Activated CD4-positive, alpha-beta T cell treated with anti-CD3 and anti-CD28 coated beads, Interleukin-2, amount 50 U/mL, for 1 hour (primary cell): ENCODE measurements around the gene VPS18.

Source experiments
- DNase-seq: peaks from one replicate; pipeline ENCODE4 v3.0.0-alpha.2; 2020

The VPS18 gene

DNA sequence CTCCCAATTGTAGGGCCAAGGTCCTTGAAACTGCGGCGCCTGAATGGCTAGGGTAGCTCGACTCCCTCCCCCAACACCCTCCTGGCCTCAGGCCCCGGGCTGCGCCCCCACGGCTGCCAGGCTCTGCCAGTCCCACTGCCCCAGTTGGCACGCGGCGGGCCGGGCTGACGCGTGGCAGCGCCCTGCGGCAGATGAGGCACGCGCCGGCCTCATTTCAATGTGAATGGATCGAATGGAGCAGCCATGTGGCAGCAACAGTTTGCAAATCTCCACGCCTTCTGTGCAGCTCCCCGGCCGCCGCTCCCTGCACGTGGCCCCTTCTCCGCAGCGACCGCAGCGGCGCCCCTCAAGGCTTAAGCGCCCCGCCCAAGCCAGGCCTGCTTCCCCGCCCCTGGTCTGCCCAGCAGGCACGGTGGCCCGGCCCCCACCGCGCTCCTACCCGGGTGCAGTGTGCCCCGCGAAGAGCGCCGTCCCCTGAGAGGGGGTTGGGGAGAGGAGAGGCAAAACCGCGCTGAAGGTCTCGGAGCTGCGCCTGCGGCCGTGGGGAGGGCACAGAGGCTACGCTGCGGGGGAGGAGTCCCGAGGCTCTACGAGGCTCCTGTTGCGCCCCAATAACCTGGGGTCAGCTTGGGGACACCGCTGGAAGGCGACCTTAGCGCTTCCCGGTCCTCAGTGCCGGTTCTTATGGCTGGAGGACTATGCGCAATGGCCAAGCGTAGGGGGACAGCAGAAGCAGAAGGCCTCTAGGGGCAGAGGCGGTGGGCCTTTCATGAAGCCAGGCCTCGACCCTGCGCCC is 31.8 kb downstream of the VPS18 start:
- no peak for DNase-seq

DNA sequence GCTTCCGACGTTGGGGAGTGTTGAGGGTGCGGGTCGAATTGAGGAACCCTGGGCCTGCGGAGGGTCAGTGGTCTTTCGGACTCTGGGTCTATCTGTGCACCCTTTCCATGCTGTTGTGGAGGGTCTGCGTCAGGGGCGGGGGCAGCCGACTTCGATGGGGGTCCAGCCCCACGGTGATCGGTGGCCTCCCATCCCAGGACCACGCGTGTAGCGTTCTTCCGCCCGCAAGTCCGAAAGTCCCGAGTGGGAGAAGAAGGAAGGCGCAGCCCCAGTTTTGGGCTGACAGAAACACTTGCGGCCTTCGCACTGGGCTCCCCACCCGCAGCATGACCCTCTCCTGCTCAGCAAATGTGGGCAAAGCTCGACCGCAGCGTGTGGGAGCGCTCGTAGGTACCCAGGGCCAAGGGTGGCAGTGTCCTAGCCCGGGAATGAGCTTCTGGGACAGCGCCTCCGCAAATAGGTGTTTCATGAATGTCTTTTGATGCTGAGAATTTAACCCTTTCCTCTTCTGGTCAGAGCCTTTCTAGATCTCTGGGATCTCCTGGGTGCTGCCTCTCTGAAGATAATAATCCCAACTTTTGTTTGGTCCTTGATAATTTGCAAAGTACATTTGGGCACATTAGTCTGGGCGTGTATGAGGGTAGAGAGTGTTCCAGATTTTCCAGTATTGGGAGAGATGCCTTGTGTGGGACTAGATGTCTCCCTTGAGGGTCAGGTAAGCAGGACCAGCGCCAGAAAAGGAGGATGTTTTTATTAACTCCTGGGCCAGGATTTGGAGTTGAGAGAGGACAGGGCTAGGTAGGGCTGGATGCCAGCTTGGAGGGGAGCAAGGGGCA is 32.6 kb downstream of the VPS18 start:
- no peak for DNase-seq

GRCh38 chr15:40927495-40927872 is 33.2 kb downstream of the VPS18 start:
- no peak for DNase-seq

DNA sequence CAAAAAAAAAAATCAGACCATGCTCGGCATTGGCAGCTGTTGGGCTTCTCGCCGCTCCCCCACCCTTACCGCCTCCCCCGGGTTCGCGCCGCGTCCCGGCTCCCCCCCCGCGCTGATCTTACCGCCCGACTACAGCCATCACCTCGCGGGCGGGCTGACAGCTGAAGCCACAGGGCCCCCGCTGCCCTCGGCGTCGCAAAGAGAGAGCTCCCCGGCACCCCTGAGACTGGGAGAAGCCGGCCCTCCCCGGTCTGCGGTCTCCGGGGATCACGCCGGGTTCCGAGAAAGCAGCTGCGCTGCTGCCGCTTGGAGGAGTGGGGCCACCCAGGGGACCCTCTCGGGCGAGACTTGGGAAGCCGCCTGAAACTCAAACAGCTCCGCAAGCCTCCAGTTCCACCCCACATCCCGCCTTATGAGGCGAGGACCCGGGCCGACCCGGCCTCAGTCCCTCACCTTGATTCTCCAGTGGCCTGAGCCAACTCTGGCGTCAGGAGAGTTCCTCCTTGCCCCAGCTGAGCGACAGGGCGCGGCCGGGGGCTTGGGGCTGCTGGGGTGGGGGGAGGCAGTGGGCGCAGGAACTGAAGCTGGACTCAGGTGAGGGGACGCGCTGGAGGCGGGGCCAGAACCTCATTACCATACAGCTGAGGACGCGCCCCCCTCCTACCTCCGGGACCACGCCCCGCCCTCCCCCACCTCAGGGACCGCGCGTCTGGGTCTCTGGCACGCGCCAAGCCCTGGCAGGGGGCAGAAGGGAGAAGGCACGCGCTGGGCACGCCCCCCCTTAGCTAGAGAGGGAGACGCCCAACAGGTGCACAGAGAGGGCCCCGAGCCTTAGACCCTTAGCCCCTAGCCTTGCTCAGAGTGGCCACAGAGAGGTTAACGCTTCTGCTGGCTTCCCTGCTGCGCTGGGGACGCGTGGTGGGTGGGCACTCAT is 33.9 kb downstream of the VPS18 start:
- DNase-seq = no peak

DNA sequence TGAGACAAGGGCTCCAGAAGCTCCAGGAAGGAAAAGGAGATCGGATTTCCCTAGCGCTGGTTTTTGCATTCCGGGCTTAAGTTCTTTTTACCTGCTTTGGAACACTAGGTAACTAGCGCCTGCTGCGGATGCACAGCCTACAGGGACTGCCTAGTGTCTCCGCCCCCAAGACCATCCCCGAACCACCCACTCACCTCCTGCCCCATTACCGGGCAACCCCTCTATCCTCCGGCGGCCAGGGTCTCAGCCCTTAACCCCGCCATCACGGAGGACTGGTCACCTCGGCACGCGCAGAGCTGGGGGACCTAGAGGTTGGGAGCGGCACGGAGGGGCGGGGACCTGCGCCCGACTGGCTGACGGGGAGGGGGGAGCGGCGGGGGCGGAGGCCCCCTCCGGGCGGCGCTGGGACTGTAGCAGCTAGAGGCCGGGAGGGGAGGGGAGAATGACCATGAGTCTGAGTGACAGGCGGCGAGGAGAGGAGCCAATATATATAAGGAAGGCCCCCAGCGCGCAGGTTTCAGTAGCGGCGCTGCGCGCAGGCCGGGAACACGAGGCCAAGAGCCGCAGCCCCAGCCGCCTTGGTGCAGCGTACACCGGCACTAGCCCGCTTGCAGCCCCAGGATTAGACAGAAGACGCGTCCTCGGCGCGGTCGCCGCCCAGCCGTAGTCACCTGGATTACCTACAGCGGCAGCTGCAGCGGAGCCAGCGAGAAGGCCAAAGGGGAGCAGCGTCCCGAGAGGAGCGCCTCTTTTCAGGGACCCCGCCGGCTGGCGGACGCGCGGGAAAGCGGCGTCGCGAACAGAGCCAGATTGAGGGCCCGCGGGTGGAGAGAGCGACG is 34.8 kb downstream of the VPS18 start, which contains the start of gene DLL4:
Gene DLL4, plus strand, starts transcription at position 520 of the 839 bp plus-strand sequence. CDS start 329 bp downstream, outside the sequence.
- DNase-seq = peak; percentile 35

DNA sequence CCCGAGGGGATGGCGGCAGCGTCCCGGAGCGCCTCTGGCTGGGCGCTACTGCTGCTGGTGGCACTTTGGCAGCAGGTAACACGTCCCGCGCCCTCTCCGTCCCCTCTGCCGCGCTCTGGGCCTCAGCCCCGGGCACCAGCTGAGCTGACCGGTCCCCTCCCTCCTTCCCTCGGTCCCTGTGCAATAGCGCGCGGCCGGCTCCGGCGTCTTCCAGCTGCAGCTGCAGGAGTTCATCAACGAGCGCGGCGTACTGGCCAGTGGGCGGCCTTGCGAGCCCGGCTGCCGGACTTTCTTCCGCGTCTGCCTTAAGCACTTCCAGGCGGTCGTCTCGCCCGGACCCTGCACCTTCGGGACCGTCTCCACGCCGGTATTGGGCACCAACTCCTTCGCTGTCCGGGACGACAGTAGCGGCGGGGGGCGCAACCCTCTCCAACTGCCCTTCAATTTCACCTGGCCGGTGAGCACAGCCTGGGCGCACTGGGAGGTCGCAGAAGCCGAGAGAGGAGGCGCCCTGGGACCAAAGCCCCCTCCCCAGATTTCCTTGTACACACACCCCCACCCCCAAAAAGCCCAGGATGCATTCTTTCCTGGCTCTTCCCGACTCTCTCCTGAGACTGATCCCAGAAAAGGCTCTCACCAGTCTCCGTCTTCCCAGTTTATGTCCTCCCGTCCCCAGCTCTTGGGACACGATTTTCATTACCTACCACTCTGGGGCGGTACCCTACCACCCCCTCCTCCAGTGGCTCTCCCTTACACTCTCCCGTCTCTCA is 35.6 kb downstream of the VPS18 start:
- no peak for DNase-seq

GRCh38 chr15:40930430-40931299 is 36.4 kb downstream of the VPS18 start:
- DNase-seq = peak; percentile 51

DNA sequence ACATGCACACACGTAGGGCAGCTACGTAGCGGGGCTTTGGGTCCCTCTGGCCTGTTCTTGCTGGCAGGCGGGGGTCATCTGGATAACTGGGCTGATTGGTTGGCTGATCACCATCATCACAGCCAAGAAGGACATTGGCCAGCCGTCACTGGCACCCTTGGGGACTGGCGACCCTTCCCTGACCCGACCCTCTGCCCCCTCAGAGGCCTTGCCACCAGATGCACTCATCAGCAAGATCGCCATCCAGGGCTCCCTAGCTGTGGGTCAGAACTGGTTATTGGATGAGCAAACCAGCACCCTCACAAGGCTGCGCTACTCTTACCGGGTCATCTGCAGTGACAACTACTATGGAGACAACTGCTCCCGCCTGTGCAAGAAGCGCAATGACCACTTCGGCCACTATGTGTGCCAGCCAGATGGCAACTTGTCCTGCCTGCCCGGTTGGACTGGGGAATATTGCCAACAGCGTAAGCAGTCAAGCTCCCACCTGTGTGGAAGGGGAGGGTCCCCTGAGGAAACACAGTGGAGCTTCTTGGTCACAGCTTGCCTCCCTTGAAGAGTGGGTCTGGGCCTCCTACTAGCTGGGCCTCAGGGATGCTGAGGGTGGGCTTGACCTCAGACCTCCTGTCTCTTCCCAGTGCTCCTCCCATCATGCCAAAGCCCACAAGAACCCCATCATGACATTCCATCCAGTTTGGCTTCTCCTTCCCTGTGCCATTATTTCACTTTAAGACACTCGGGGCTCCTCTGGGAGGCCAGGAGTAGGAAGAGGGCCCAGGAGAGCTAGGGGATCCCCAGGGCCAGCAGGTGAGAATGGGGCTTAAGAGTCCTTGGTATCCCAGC is 37.3 kb downstream of the VPS18 start:
- no peak for DNase-seq

DNA sequence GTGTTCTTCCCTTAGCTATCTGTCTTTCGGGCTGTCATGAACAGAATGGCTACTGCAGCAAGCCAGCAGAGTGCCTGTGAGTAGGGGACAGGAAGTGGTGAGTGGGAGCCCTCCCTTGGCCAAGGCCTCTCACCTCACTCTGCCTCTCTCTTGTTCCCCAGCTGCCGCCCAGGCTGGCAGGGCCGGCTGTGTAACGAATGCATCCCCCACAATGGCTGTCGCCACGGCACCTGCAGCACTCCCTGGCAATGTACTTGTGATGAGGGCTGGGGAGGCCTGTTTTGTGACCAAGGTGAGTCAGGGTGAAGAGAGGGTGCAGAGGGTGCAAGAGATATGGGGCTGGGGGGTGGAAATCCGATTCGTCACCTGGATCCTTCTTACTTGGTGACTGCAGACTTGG is 37.9 kb downstream of the VPS18 start:
- no peak for DNase-seq

GRCh38 chr15:40932649-40933516 is 38.6 kb downstream of the VPS18 start:
- DNase-seq = no peak

GRCh38 chr15:40933517-40933902 is 39.3 kb downstream of the VPS18 start:
- DNase-seq = no peak

DNA sequence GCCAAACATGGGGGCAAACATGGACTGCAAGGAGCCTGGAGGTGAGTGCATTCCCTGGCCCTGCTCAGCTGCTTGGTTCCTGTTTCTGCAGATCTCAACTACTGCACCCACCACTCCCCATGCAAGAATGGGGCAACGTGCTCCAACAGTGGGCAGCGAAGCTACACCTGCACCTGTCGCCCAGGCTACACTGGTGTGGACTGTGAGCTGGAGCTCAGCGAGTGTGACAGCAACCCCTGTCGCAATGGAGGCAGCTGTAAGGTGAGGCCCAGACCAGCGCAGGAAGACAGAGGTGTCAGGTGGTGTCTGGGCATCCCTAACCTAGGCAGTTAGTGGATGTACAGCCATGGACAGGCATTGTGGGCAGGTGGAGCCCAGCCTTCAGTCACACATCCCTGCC is 40.2 kb downstream of the VPS18 start:
- no peak for DNase-seq

- no peak for DNase-seq
These were observed 42.0 kb downstream of the VPS18 start for GRCh38 chr15:40936234-40936708.

DNA sequence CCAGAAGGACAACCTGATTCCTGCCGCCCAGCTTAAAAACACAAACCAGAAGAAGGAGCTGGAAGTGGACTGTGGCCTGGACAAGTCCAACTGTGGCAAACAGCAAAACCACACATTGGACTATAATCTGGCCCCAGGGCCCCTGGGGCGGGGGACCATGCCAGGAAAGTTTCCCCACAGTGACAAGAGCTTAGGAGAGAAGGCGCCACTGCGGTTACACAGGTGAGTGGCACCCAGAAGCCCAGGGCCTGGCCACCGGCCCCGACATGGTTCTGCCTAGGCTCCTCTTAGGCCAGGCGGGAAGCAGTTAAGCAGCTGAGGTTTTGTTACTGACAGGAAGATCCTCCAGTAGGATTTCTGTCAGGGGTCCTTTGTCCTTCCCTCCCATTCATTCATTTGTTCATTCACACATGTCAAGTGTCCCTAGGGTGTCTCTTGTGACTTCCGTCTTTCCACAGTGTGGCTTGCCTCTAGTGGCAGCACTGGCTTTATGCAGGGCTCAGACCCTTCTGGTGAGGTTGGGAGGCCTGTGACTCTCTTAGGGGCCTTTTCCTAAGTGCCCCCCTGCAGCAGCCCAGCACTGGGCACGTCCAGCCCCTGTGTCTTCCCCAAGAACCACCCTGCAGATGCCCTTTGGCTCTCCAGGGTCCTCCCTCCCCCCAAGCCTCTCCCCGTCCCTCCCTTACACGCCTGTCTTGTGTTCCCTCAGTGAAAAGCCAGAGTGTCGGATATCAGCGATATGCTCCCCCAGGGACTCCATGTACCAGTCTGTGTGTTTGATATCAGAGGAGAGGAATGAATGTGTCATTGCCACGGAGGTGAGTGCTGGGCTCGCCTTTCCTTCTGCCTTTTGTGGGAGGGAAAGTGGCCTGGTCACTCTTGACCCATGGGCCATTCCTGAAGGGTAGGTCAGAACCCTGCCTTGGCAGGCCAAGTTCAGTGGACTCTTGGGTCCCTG is 42.7 kb downstream of the VPS18 start:
- no peak for DNase-seq

GRCh38 chr15:40937762-40938535 is 43.7 kb downstream of the VPS18 start:
- DNase-seq = no peak

- no peak for DNase-seq
These were observed 44.3 kb downstream of the VPS18 start for GRCh38 chr15:40938536-40938870.
